ENCODE measurements around the gene ACACA.

The ACACA gene

GRCh38 chr17:37123386-37123785, 283.2 kb downstream of the ACACA start:
- no peak for DNase-seq

- no peak for DNase-seq
These were observed 285.0 kb downstream of the ACACA start for GRCh38 chr17:37121616-37122015.

DNA sequence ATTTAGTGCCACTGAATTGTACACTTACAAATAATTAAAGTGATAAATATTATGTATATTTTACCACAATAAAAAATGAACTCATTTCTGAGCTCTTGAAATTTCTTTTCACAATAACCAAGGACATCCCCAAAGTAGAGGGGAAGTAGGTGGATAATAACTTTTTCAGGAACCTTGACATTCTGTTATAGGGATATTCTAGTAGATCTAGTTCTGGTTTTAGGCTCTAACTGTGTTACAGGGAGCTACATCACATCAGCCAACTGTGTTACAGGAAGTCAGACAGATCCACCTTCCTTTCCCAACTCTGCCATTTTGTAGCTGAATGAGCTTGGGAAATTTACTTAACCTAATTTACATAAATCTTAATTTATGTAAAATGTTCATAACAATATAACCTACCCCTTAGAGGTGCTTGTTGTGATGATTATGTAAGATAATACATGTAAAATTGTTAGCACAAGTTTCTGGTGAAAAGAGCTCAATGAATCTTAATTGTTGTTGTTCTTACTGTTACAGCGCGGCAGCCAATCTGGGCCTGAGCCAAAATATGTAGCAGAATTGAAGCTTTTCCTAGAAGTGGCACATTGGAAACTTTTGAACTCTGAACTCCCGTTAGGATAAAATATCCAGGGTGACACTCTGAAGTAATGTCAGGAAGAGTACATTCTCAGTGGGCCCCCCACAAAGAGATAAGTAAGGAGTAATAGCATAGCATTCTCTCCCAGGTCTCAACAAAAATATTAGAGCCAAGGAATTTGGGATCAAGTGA, 288.1 kb downstream of the ACACA start:
- no peak for DNase-seq

GRCh38 chr17:37117373-37118142, 289.1 kb downstream of the ACACA start:
- no peak for DNase-seq

DNA sequence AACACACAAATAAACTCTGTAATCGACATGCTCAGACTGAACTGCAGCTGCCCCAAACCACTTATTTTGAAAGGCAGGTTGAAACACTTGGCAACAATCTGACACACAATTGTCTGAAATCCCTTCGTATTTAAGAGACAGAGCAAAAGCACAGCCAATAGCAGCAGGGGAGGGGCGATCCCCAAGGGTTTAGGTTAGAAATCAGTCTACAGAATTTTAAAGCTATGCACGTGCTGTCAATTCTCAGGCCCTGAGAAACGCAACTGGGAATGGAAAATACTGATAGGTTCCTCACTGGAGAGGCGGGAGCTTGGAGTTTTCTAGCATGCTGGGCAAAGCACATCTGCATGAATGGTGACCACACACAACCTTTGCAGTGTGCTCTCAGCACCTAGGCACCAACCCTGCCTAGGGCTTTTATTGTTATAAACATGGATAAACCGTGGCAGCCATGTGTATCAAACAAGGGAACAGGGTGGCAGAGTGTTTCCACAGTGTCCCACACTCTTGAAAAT, 289.9 kb downstream of the ACACA start:
- no peak for DNase-seq

- no peak for DNase-seq
These were observed 295.3 kb downstream of the ACACA start for GRCh38 chr17:37111329-37111728.

- DNase-seq = no peak
These were observed 295.9 kb downstream of the ACACA start for GRCh38 chr17:37110746-37111145.

GRCh38 chr17:37109731-37110710, 296.6 kb downstream of the ACACA start:
- DNase-seq = no peak

DNA sequence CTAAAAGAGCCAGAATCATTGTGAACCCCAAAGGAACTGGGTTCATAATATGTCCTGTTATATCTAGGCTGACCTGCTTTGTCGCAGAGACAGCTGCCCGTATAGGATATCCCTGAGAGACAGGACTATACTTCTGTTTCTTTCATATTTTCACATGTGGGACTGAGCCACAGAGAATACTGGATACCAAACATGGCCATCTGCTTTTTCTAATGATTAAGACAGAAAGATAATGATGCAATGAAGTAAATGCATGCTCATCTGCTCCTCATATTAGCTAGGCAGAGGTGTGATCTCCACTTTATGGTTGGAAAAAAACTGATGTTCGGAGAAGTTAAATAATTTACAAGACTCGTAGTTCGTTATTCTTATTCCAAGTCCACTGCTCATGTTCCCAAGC, 297.5 kb downstream of the ACACA start:
- no peak for DNase-seq

DNA sequence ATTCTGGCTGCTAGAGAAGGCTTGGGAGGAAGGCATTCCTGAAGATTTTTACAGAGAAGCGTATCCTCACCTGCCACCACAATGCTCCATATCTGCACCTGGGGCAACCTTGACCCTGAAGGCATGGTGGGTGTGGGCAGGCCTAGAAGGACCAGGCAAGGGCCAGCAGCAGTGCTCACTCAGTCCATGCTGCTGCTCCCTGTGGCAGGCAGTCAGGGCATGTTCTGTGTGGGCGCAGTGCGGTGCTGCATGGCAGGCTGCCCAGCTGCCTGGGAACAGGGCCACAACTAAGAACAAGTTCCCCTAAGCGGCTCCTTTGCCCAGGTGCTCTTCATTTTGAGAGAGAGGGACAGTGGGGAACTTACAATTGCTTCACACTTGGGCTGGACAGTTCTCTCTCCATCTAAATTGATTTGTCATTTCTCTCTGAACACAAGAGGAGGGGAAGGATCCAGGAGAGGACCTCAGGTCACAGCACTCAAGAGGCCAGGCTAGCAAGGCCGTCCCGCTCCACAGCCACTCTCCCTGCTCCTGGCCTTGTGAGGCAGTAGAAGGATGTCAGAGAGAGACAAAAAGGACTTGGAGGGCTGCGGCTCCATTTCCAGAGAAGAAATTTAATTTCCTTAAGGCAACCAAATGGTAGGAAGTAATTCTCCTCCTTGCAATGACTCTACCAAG, 299.1 kb downstream of the ACACA start:
- DNase-seq = no peak

DNA sequence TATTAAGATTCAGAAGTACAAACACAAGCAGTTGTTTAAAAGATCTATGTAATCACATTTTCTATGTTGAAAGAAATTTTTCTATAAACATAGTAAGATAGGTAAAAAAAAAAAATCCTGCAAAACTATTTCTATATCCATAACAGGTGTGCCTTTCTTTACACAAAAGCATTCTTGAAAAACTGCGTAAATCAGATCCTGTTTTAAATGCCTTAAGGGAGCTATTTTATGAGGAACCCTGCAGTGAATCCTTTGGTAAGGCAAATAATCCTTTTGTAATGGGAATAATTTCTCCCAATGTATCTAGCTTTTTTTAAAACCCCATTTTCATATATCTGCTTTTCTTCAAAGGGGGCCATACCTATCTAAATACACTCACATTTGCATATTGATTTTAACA, 300.6 kb downstream of the ACACA start:
- no peak for DNase-seq

GRCh38 chr17:37103231-37103630, 303.4 kb downstream of the ACACA start:
- no peak for DNase-seq

- no peak for DNase-seq
These were observed 305.3 kb downstream of the ACACA start for GRCh38 chr17:37101306-37101705.

DNA sequence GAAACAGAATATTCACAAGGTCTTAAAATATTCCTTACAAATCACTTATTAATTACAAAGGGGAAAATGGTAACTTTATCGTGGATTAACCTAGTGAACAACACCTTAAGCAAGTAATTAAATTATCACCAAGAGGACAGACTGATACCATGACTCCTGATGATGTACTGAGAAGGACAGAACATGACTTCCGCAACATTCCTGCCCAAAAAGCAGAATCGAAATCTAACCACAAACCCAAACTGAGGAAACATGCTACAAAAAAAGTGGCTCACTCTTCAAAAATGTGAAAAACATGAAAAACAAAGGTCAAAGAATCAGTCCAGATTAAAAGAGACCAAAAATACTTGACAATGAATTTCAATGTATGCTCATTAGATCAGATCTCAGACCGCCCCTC, 306.4 kb downstream of the ACACA start:
- DNase-seq = no peak

- DNase-seq = no peak
These were observed 307.5 kb downstream of the ACACA start for GRCh38 chr17:37098910-37099664.

DNA sequence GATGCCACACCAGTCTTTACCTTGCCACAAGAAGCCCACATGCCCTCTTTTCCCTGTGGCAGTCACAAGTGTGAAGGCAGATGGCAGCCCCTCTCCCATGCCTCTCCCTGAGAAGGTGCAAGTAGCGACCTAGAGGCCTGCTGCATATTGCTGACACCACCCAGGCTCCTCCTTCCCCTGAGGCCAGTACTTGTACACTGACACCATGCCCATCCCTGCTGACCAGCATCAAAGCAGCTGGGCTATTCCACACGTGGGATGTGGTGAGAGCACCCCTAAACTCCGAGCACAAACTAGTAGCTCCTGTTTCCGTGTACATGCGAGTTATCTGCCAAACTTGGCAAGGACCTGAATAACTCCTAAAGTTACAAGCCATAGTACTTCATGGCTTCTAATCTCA, 308.5 kb downstream of the ACACA start:
- DNase-seq = no peak

DNA sequence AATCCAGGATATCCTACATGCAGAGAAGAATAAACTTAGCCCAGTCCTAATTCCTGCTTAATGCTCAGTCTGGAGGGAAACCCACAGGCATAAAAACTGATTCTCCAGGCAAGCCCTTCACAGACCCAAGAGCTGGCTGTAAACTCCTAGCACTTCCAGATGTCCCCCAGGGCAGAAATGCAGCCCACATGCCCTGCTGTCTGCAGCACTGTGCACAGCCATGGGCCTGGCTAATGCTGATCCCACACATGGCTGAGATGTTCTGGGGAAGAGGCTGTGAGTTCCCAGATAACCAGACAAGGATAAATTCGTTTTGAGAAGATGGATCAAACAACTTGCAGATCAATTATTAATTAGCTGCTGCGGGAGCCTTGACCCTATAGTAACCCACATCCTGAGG, 309.5 kb downstream of the ACACA start:
- no peak for DNase-seq

DNA sequence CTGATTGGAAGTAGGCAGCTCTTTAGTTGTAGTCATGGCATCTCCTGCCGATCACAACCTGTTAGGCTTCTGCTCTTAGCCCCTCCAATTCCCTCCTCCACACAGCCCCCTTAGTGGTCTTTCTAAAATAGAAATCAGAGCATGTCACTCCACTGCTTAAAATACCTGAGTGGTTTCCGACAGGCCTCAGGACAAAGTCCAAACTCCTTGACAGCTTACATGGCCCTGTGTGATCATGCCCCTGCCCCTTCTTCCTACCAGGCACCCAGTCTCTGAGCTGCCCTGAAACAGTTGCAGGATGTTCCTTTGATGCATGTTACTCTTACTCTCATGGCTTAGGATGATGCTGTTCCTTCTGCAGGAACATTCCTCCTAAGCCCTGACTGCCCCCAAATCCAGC, 310.6 kb downstream of the ACACA start:
- no peak for DNase-seq

DNA sequence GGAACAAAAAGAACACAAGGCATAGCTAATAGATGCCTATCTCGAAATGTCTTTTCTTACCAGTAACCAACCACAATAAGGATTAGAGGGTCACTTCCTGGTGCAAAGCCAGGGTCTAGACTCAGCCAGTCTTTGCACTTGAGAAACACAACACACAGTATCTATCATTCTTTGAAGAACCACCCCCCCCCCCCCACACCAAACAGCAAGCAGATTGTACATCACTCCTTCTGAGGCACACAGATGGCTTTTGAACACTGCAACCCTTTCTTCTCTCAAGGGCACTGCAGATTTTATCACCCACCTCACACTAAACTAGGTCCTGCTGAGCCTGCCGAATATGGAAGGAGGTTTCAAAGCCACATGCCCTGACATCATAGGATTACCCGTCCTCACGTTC, 312.2 kb downstream of the ACACA start:
- no peak for DNase-seq

DNA sequence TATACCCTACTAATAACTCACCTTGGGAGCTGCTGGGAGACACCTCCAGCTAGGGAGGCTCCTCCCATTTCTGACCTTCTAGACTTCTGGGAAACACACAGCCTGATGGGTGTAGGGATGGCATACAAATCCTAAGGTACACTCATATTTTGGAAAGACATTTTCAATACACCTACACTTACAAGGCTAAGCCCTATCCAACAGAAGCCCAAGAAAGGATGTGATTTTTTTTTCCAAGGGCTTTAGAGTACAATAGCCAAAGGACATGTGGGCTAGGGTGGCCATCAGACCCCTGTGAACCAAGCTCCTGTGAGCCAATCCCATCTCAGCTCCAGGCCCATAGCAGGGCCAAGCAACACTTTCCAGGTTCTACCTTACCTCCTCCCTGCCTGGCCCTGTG, 313.9 kb downstream of the ACACA start:
- DNase-seq = no peak

DNA sequence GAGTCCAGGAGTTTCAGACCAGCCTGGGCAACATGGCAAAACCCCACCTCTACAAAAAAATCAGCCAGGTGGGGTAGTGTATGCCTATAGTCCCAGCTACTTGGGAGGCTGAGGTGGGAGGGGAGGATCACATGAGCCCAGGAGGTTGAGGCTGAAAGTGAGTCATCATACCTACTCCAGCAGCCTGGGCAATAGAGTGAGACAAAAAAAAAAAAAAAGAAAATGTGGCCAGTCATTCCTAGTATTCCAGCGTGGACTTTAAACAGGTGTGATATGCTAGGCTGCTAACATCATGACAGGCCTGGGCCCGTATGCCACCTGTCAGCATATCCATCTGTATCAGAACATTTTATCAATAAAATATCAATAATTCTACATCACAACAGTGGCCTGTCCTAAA, 314.6 kb downstream of the ACACA start:
- no peak for DNase-seq

DNA sequence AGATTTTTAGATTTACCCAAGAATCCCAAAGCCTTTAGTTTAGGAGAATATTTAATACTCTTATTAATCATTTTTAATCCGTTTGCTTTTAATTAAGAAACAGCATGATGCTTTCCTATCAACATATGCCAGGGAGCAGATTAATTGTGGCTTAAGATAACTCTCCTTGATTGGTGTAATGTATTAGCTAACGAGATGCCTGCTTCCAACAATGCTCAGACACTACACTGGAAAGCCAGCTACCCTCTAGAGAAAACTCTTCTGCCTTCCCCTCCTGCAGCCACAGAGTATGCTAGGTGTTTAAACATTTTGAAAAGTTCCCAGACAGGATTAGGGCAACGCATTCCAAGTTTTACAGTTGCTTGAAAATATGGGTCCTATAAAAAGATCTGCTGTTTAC, 315.7 kb downstream of the ACACA start:
- DNase-seq = no peak
